Measurements from ENCODE around the gene UGT1A8.

DNA sequence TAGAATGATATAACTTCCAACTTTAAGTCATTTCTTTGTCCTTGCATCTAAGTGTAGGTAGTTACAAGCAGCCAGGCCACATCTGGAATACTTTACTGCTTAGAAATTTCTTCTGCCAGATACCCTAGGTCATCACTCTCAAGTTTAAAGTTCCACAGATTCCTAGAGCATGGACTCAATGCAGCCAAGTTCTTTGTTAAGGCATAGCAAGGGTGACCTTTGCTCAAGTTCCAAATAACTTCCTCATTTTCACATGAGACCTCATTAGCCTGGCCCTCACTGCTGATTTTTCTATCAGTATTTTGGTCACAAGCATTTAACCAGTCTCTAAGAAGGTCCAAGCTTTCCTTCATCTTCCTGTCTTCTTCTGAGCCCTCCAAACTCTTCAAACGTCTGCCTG, 46.5 kb downstream of the UGT1A8 start:
- TF ChIP-seq NCOA1 (IDR thresholded peaks at IDR 0.05; ENCODE audit: low read depth), result no peak
- no peak for TF ChIP-seq ARID1B (IDR thresholded peaks at IDR 0.05)
- TF ChIP-seq EZH2 (IDR thresholded peaks at IDR 0.05; ENCODE audit: borderline replicate concordance, low read depth, low read length), result no peak
- TF ChIP-seq FUS (optimal IDR thresholded peaks at IDR 0.05; ENCODE audit: low read depth, low read length), result no peak
- TF ChIP-seq, protein P1, sequence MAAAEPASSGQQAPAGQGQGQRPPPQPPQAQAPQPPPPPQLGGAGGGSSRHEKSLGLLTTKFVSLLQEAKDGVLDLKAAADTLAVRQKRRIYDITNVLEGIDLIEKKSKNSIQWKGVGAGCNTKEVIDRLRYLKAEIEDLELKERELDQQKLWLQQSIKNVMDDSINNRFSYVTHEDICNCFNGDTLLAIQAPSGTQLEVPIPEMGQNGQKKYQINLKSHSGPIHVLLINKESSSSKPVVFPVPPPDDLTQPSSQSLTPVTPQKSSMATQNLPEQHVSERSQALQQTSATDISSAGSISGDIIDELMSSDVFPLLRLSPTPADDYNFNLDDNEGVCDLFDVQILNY (CRISPR knock-in tag; IDR thresholded peaks at IDR 0.05), result no peak
- no peak for TF ChIP-seq CEBPB (tag; IDR thresholded peaks at IDR 0.05)
- TF ChIP-seq HMG20B (CRISPR knock-in tag; IDR thresholded peaks at IDR 0.05), result no peak
